AG08395 (cell line): Measurements from ENCODE around the gene LARP1B.
"Not testable (repeated sequence)": the region's sequence is repeated elsewhere in the genome, so short reads cannot be mapped to it uniquely, and the experiment has no call there.

ENCODE experiments used
- DNase-seq: peaks from one replicate; pipeline ENCODE4 v3.0.0; 2012; ENCODE audit warnings: mixed read lengths, low spot score

The LARP1B gene

GRCh38 chr4:128227991-128228571, 167.0 kb downstream of the LARP1B start:
- DNase-seq, result no peak

- DNase-seq, result no peak
Observed at GRCh38 chr4:128228845-128229795, 168.0 kb downstream of the LARP1B start.

- no peak for DNase-seq
Observed at GRCh38 chr4:128232719-128233118, 171.6 kb downstream of the LARP1B start.

GRCh38 chr4:128234836-128235235, 173.7 kb downstream of the LARP1B start:
- no peak for DNase-seq

- no peak for DNase-seq
Observed at GRCh38 chr4:128241019-128241418, 179.9 kb downstream of the LARP1B start.

- DNase-seq, result peak; percentile 93
Observed at GRCh38 chr4:128241425-128241913, 180.4 kb downstream of the LARP1B start.

- DNase-seq, result no peak
Observed at GRCh38 chr4:128241981-128242380, 180.9 kb downstream of the LARP1B start.

GRCh38 chr4:128242601-128243000, 181.5 kb downstream of the LARP1B start:
- no peak for DNase-seq

GRCh38 chr4:128244379-128244778, 183.3 kb downstream of the LARP1B start:
- DNase-seq, result peak; percentile 38

- DNase-seq, result not testable (repeated sequence)
Observed at GRCh38 chr4:128245391-128245790, 184.3 kb downstream of the LARP1B start.

GRCh38 chr4:128247906-128248305, 186.8 kb downstream of the LARP1B start:
- no peak for DNase-seq

GRCh38 chr4:128249787-128250668, 188.9 kb downstream of the LARP1B start:
- no peak for DNase-seq

- DNase-seq, result no peak
Observed at GRCh38 chr4:128255906-128256305, 194.8 kb downstream of the LARP1B start.

GRCh38 chr4:128256539-128256938, 195.4 kb downstream of the LARP1B start:
- no peak for DNase-seq

GRCh38 chr4:128258166-128258565, 197.1 kb downstream of the LARP1B start:
- DNase-seq, result not testable (repeated sequence)

GRCh38 chr4:128259889-128260288, 198.8 kb downstream of the LARP1B start:
- not testable (repeated sequence) for DNase-seq
